Measurements from ENCODE around the gene KCNK7.
"Not testable (repeated sequence)": the region's sequence is repeated elsewhere in the genome, so short reads cannot be mapped to it uniquely, and the experiment has no call there.

Gene KCNK7, protein sequence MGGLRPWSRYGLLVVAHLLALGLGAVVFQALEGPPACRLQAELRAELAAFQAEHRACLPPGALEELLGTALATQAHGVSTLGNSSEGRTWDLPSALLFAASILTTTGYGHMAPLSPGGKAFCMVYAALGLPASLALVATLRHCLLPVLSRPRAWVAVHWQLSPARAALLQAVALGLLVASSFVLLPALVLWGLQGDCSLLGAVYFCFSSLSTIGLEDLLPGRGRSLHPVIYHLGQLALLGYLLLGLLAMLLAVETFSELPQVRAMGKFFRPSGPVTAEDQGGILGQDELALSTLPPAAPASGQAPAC

DNA sequence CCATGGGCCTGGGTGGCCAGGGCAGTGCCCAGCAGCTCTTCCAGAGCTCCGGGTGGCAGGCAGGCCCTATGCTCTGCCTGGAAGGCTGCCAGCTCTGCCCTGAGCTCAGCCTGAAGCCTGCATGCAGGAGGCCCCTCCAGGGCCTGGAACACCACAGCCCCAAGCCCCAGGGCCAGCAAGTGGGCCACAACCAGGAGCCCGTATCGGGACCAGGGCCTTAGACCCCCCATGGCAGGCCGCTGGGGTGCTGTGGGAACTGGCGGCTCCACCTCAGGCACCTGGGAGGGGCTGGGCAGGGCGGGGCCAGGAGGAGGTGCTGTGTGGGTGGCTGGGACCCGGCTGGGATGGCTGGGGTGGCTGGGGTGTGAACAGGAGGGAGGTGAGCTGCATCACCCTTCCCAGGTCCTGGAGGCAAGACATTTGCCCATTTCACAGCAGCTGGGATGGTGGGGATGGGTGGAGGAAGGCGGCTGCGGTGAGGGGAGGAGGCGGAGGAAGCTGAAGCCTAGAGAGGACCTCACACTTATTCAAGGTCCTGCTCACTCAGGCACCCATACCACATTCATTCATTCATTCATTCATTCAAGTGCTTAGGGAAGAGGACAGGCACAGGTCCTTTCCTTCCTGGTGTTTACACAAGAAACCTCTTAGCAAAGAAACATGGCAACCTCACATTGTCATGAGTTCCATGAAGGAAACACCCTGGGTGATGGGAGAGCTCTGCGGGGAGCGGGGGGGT, at the start of gene KCNK7:
Gene KCNK7 (minus strand): TSS at position 258 of the 739 bp plus-strand sequence. CDS start 28 bp downstream, at position 230.
- DNase-seq: no peak

DNA sequence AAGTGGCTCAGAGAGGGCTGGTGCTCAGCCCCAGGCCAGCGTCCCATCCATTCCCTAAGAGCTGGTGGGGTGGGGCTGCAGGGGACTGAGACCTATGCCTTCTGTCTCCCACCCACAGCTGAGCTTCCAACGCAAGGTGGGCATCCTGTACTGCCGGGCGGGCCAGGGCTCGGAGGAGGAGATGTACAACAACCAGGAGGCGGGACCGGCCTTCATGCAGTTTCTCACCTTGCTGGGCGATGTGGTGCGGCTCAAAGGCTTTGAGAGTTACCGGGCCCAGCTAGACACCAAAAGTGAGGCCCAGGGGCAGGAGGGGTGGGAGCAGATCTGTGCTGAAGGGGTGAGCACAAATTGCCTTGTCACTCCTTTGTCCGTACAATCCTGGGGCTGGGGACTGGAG, 49.2 kb upstream of the KCNK7 start:
- no peak for DNase-seq

DNA sequence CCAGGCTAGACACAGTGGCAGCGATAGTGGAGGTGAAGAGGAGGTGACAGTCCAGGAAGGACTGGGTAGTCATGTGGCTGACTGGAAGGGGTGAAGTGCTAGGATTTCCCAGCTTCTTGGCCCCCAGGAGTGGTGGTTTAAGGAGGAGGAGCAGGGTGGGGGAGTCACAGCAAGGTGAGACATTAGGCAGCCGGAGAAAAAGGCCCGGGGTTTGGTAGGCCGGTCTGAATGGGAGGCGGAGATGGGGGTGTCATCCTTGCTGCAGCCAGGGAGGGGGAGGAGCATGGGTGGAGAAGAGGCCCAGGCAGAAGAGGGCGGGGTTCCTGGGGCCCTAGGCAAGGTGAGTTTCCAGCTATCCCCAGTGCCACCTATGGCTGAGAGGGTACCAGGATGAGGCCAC, 48.4 kb upstream of the KCNK7 start:
- peak in 1 of 2 experiments; percentile 12 for DNase-seq

DNA sequence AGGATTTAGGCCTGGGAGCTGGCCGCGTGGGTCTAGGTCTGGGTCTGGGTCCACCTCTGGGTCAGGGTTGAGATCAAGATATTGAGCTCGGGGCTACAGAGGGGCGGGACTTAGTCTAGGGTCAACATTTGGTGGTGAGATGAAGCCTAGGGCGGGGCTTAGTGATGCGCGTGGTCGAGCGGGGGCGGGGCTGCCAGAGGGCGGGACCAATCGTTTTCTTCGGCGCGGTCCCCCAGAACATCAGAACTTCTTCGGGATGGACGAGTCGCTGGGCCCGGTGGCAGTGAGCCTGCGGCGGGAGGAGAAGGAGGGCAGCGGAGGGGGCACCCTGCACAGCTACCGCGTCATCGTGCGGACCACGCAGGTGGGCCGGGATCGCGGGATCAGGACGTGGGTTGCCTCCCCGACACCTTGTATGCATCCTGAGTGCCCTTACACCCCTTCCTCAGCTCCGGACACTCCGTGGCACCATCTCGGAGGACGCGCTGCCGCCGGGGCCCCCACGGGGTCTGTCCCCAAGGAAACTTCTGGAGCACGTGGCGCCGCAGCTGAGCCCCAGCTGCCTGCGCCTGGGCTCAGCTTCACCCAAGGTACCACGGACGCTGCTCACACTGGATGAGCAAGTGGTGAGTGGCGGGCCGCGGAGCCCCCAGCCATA, 46.5 kb upstream of the KCNK7 start:
- DNase-seq: no peak

- DNase-seq: no peak
Measured at GRCh38 chr11:65641297-65642013, 45.9 kb upstream of the KCNK7 start.

DNA sequence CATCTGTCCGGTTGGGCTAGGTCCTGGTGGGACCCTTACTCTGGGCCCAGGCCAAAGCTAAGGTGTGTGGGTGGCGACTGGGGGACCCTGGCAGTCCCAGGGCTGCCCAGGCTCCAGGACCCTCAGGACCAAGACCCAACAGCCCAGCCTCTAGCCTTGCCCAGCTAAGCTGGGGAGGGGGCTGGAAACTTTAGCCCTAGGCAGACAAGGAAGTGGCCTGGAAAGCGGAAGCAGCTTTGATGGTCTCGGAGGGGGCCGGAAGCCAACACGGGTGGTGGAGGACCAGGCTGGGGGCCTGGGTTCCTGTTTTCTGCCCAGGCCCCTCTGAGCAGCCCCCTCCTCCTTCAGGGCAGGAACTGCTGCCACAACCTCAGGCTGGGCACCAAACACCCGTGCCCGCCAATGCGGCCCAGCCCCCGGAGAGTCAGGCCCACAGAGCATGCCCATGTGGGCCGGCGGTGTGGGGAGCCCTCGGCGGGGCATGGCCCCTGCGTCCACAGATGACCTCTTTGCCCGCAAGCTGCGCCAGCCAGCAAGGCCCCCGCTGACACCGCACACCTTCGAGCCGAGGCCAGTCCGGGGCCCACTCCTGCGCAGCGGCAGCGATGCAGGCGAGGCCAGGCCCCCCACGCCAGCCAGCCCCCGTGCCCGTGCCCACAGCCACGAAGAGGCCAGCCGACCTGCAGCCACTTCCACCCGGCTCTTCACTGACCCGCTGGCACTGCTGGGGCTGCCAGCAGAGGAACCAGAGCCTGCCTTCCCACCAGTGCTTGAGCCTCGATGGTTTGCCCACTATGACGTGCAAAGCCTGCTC, 45.1 kb upstream of the KCNK7 start:
- DNase-seq: no peak

DNA sequence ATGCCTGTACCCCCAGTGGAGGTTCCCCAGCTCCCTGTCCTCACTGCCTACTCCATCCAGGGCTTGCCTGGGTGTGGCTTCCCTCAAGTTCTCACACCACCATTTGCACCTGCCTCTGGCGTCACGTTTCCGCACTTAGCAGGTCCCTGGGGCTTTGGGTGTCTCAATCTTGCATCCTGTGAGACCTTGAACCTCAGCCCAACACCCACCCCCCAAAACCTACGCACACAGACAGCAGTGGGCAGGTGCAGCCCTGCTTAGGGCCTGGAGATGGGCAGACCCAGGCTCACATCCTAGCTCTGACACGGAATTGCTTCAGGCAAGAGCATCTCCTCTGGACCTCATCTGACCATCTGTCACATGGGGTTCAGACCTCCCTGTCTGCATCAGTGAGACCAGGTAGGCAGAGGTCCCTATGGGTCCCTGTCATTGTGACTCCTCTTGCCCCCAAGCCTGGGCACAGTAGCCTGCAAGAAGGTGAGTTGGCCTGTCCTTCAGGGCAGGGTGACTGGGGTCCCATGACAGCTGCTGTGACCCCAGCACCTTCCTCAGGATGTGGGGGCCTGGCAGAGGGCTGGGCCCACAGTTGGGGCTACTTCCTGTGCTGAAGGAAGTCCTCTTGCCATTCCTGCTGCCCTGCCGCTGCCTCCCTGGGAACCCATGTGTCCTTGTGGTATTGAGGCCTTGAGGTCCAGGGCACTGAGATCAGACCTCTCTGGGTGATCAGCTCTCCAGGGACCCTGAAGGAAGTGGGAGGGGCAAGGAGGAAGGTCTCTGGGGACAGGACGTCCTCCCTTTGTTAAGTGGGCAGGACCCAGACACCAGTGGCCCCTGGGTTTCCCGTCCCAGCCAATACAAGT, 44.3 kb upstream of the KCNK7 start:
- DNase-seq: no peak

GRCh38 chr11:65639228-65639597, 43.6 kb upstream of the KCNK7 start:
- DNase-seq: not testable (repeated sequence)

DNA sequence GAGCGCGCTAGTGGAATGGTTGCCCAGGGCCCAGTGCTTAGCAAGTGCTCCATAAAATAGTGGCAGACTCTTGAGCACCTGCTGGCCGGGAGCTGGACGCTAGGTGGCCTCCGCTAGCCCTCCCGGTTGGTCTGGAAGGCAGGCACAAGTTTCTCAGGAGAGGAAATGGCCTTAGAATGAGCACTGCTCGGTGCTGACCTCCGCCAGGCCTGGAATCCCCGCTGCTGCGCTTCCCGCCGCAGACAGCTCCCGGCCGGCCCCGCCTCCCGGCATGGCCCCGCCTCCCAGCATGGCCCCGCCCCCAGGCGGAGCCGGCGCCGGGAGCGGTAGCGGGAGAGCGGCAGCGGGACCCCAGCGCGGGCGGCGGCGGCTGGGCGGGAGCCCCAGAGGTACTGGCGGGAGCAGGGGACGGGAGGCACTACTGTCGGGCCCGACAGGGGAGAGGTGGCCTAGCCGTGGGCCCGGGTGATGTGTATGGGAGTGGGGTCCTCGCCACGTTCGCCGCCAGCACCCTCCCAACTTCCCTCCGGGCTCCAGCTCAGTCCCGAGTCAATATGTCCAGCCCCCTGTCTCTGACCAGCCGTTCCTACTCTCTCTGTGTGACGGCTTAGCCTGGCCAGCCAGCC, 42.3 kb upstream of the KCNK7 start, which contains the start of gene SIPA1:
Gene SIPA1 (plus strand): TSS at position 308 of the 626 bp plus-strand sequence. CDS start 2,821 bp downstream, outside the sequence.
- peak; percentile 83 to 94 for DNase-seq

GRCh38 chr11:65637032-65637557, 41.5 kb upstream of the KCNK7 start:
- no peak for DNase-seq

GRCh38 chr11:65636108-65637031, 40.8 kb upstream of the KCNK7 start:
- no peak for DNase-seq

GRCh38 chr11:65634905-65635731, 39.5 kb upstream of the KCNK7 start:
- no peak for DNase-seq

GRCh38 chr11:65634440-65634839, 38.8 kb upstream of the KCNK7 start:
- DNase-seq: no peak

- no peak for DNase-seq
Measured at GRCh38 chr11:65634109-65634436, 38.5 kb upstream of the KCNK7 start.

- DNase-seq: no peak
Measured at GRCh38 chr11:65633390-65634108, 37.9 kb upstream of the KCNK7 start.

GRCh38 chr11:65630215-65630614, 34.6 kb upstream of the KCNK7 start:
- DNase-seq: no peak

- no peak for DNase-seq
Measured at GRCh38 chr11:65629579-65629978, 34.0 kb upstream of the KCNK7 start.

DNA sequence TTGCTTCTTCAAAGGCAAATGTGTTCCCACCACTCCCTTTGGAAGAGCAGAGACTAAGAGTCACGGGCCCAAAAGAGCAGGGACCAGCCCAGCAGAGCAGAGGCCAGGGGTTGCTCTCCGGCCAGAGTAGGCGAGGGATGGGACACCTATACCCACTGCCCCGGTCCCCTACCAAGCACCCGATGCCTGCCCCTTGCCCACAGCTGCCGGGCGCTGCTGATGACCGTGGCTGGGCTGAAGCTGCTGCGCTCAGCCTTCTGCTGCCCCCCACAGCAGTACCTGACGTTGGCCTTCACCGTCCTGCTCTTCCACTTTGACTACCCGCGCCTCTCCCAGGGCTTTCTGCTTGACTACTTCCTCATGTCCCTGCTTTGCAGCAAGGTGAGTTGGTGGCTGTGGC, 31.6 kb upstream of the KCNK7 start:
- no peak for DNase-seq

All from SW 1271 (cell line).